MCF 10A (cell line): Measurements from ENCODE around the gene LRRC3C. TPM values are rescaled to one million over a fixed set of nuclear protein-coding genes. Genes with fewer than 3 reads are reported as not detected.

Experiments used
- BruUV-seq: library from RNA; stranded (reverse); fragments of 400-500 nt; replicated peaks from 2 replicates; lab custom pipeline; 2021; lab: Mats Ljungman, UMichigan
- CTCF ChIA-PET: fragments of 300-600 bp; sonication (Branson Sonifier 250); formaldehyde crosslinking; extraction: SDS; loops from one replicate; lab custom pipeline; 2021; ENCODE audit warnings: antibody characterized with exemption, inconsistent platforms; lab: Yijun Ruan, JAX
- POLR2A ChIA-PET: fragments of 300-600, 350-650 bp; sonication (Branson Sonifier 250); formaldehyde crosslinking; extraction: SDS; loops from one replicate; lab custom pipeline; 2020; ENCODE audit warnings: antibody characterized with exemption, inconsistent platforms; lab: Yijun Ruan, JAX
- DNase-seq: peaks from one replicate; pipeline ENCODE4 v3.0.0-alpha.2; 2018; ENCODE audit not compliant: unreplicated experiment
- H3K27ac Mint-ChIP-seq: one replicate; pipeline ENCODE4 v1.8.0; 2022; ENCODE audit warnings: mild to moderate bottlenecking, low read depth, mixed read lengths; ENCODE audit not compliant: unreplicated experiment
- H3K27me3 Mint-ChIP-seq: one replicate; pipeline ENCODE4 v1.8.0; 2022; ENCODE audit warnings: mixed read lengths; ENCODE audit not compliant: insufficient read depth, unreplicated experiment
- H3K36me3 Mint-ChIP-seq: one replicate; pipeline ENCODE4 v1.8.0; 2022; ENCODE audit warnings: mild to moderate bottlenecking, moderate library complexity, mixed read lengths; ENCODE audit not compliant: insufficient read depth, unreplicated experiment
- H3K4me1 Mint-ChIP-seq: one replicate; pipeline ENCODE4 v1.8.0; 2022; ENCODE audit warnings: mixed read lengths; ENCODE audit not compliant: insufficient read depth, unreplicated experiment
- H3K4me3 Mint-ChIP-seq: one replicate; pipeline ENCODE4 v1.8.0; 2022; ENCODE audit warnings: mild to moderate bottlenecking, moderate library complexity, mixed read lengths; ENCODE audit not compliant: unreplicated experiment
- H3K9me3 Mint-ChIP-seq: one replicate; pipeline ENCODE4 v1.8.0; 2022; ENCODE audit warnings: mixed read lengths; ENCODE audit not compliant: unreplicated experiment
- CTCF ChIP-seq: fragments of 200-600 bp; IDR thresholded peaks from one replicate; pipeline ENCODE4 v1.8.0; 2022; ENCODE audit warnings: antibody characterized with exemption, mild to moderate bottlenecking; ENCODE audit not compliant: unreplicated experiment
- intact Hi-C: fragments of 100-400 bp; cut with micrococcal nuclease; formaldehyde crosslinking; loops from 2 replicates; pipeline ENCODE4 v1.14.1; 2022
- total RNA-seq: library from RNA; stranded (reverse); gene quantifications from 2 replicates; pipeline ENCODE4 v1.2.3, GENCODE V29; 2022

LRRC3C gene
- total RNA-seq, 1 experiment from 2014 or later, result not detected

GRCh38 chr17:39938140-39938869, 10.8 kb downstream of the LRRC3C start:
- no peak for DNase-seq
- H3K4me3 Mint-ChIP-seq, result no peak overlapping the region
- no peak overlapping the region for H3K27ac Mint-ChIP-seq
- POLR2A ChIA-PET, result interaction anchor here (0.6 to 1.2 kb wide), 3 partner anchors 9 to 168 kb away, joined by 3 to 5 read pairs (median 4); no protein-coding TSS in a partner anchor
- no peaks in the 10 kb centered on the region for H3K9me3 Mint-ChIP-seq
- TF ChIP-seq CTCF, result no peak
- H3K4me1 Mint-ChIP-seq, result no peaks in the 10 kb centered on the region
- H3K36me3 Mint-ChIP-seq, result peaks cover 7% of the 10 kb centered on the region
- CTCF ChIA-PET, result interaction anchor here (0.6 to 0.7 kb wide), 2 partner anchors 54 to 225 kb away, joined by 4 to 5 read pairs; no protein-coding TSS in a partner anchor
- H3K27me3 Mint-ChIP-seq, result peaks cover 23% of the 10 kb centered on the region
- intact Hi-C loops, result no loop called here
- BruUV-seq, result no TSS peak

GRCh38 chr17:39939106-39939505, 11.6 kb downstream of the LRRC3C start:
- intact Hi-C loops, result no loop called here
- Mint-ChIP-seq H3K27me3 (peaks cover 23% of the 10 kb centered on the region), H3K9me3 (no peaks in the 10 kb centered on the region), H3K36me3 (peaks cover 7% of the 10 kb centered on the region), H3K27ac (no peak overlapping the region), H3K4me3 (no peak overlapping the region), H3K4me1 (no peaks in the 10 kb centered on the region)
- no peak for DNase-seq
- TF ChIP-seq CTCF, result no peak
- ChIA-PET POLR2A (interaction anchor here (0.6 to 0.7 kb wide), 4 partner anchors 10 to 169 kb away, joined by 3 to 4 read pairs (median 3); no protein-coding TSS in a partner anchor), CTCF (interaction anchor here (0.6 kb wide), 1 partner anchor 34 kb away, joined by 4 read pairs; no protein-coding TSS in a partner anchor)
- BruUV-seq, result no TSS peak

- no peaks in the 10 kb centered on the region for H3K9me3 Mint-ChIP-seq
- no peak overlapping the region for H3K27ac Mint-ChIP-seq
- CTCF ChIA-PET, result interaction anchor here (0.6 to 1.3 kb wide), 2 partner anchors 20 to 34 kb away, joined by 3 to 4 read pairs; no protein-coding TSS in a partner anchor
- no peaks in the 10 kb centered on the region for H3K4me1 Mint-ChIP-seq
- POLR2A ChIA-PET, result interaction anchor here (0.6 to 1.0 kb wide), 3 partner anchors 10 to 84 kb away, joined by 3 to 5 read pairs (median 3); no protein-coding TSS in a partner anchor
- H3K36me3 Mint-ChIP-seq, result peaks cover 7% of the 10 kb centered on the region
- DNase-seq, result no peak
- no TSS peak for BruUV-seq
- no peak overlapping the region for H3K4me3 Mint-ChIP-seq
- no peak for TF ChIP-seq CTCF
- H3K27me3 Mint-ChIP-seq, result peaks cover 23% of the 10 kb centered on the region
- intact Hi-C loops, result no loop called here
Observed at GRCh38 chr17:39939588-39940419, 12.3 kb downstream of the LRRC3C start.
